K562 (cell line): ENCODE data around the gene DNAJB13. TPM values are rescaled to one million over a fixed set of nuclear protein-coding genes. Genes with fewer than 3 reads are reported as not detected.

Source experiments
- ARNT ChIP-seq, 2 experiments: fragments of 450-650 bp; IDR thresholded peaks; 2 replicates each; pipeline ENCODE4 v1.6.1; 2016; ENCODE audit warnings: mild to moderate bottlenecking in 1 of 2
- CBFB ChIP-seq: sonication (generic); formaldehyde crosslinking; IDR thresholded peaks from 2 replicates; pipeline ENCODE4 v1.4.0; 2020; ENCODE audit warnings: mild to moderate bottlenecking, missing genetic modification reagents
- E2F5 ChIP-seq: sonication (generic); formaldehyde crosslinking; IDR thresholded peaks from 2 replicates; pipeline ENCODE4 v1.8.0; 2022; ENCODE audit warnings: mild to moderate bottlenecking, missing genetic modification reagents
- HOMEZ ChIP-seq: fragments of 250-450 bp; sonication (Bioruptor Pico); IDR thresholded peaks from 2 replicates; pipeline ENCODE4 v1.4.0; 2020; ENCODE audit warnings: mild to moderate bottlenecking, moderate library complexity
- MLLT1 ChIP-seq, 2 experiments: fragments of 450-650 bp; IDR thresholded peaks; 2 replicates each; pipeline ENCODE4 v1.6.1; 2016
- NFRKB ChIP-seq: fragments of 450-650 bp; IDR thresholded peaks from 2 replicates; pipeline ENCODE4 v1.6.1; 2016; ENCODE audit warnings: low read depth
- OTX1 ChIP-seq: fragments of 450-650 bp; formaldehyde crosslinking; IDR thresholded peaks from 2 replicates; pipeline ENCODE4 v1.4.0; 2022; ENCODE audit warnings: mild to moderate bottlenecking
- PURB ChIP-seq: sonication (generic); formaldehyde crosslinking; IDR thresholded peaks from 2 replicates; pipeline ENCODE4 v1.9.0; 2021; ENCODE audit warnings: low read depth, mild to moderate bottlenecking, missing genetic modification reagents
- SPI1 ChIP-seq: IDR thresholded peaks from 2 replicates; pipeline ENCODE4 v1.6.1; 2011; ENCODE audit warnings: low read depth, low read length, control low read depth, borderline replicate concordance
- TAF9B ChIP-seq: fragments of 450-650 bp; IDR thresholded peaks from 2 replicates; pipeline ENCODE4 v1.6.1; 2018; ENCODE audit warnings: mild to moderate bottlenecking; ENCODE audit not compliant: partially characterized antibody
- TEAD1 ChIP-seq, 2 experiments: fragments of 450-650 bp in 1 of 2; sonication (generic) in 1 of 2; formaldehyde crosslinking; IDR thresholded peaks; 2 replicates each; pipeline versions ENCODE4 v1.4.0 to v1.8.0; 2020 to 2022; ENCODE audit warnings: mild to moderate bottlenecking in 2 of 2, missing genetic modification reagents in 1 of 2
- ZFPM2 ChIP-seq: fragments of 250-450 bp; sonication (Bioruptor Pico); IDR thresholded peaks from 2 replicates; pipeline ENCODE4 v1.5.1; 2022; ENCODE audit warnings: mild to moderate bottlenecking
- ZFX ChIP-seq: sonication (generic); formaldehyde crosslinking; IDR thresholded peaks from 2 replicates; pipeline ENCODE4 v1.8.0; 2022; ENCODE audit warnings: mild to moderate bottlenecking, missing genetic modification reagents, moderate library complexity
- ZHX1 ChIP-seq: fragments of 150-350 bp; conservative IDR thresholded peaks from 2 replicates; pipeline ENCODE4 v1.6.1; 2014; ENCODE audit warnings: low read length
- ZNF512 ChIP-seq: IDR thresholded peaks from 2 replicates; pipeline ENCODE4 v1.6.1; 2016; ENCODE audit warnings: missing genetic modification characterization, missing compliant biosample characterization
- ZNF655 ChIP-seq: fragments of 250-450 bp; sonication (Bioruptor Pico); IDR thresholded peaks from 2 replicates; pipeline ENCODE4 v1.5.0; 2021
- polyA plus RNA-seq, 8 experiments: library from polyadenylated mRNA; depleted of rRNA in 4 of 8; stranded (reverse) in 5 of 8; unstranded in 3 of 8; fragments of >200 nt; fragmentation: Nextera tagmentation in 2 of 8; fragmentation: Illumina TruSeq in 1 of 8; extraction: Ambion mirVana in 2 of 8; extraction: Trizol in 1 of 8; gene quantifications; 2 replicates each; pipeline versions ENCODE4 v1.2.1 to v1.2.3, GENCODE V29; 2011 to 2014; ENCODE audit warnings: inconsistent platforms in 1 of 8, missing spikeins in 1 of 8
- total RNA-seq, 7 experiments: library from RNA; depleted of rRNA in 6 of 7; stranded (reverse); fragments of >200 nt in 6 of 7; fragmentation: Illumina TruSeq in 2 of 7; extraction: Trizol in 2 of 7; gene quantifications; 2 replicates each; pipeline versions ENCODE4 v1.2.1 to v1.2.3, GENCODE V29; 2011 to 2021; ENCODE audit warnings: low replicate concordance in 1 of 7

The DNAJB13 gene
- total and polyA plus RNA-seq, 9 of the 15 experiments (the other 6 are each of a cell fraction or from before 2014, with no cell fraction given): 0.14 TPM; not detected in 8

GRCh38 chr11:73983741-73984538 lies 33.1 kb downstream of the DNAJB13 start (continued):
- no peak for TF ChIP-seq ZHX1
- TF ChIP-seq SPI1: peak; percentile 98
- no peak for TF ChIP-seq OTX1
- 0 out of 4 replicates have a peak, but pooled peaks have one; percentile 17 to 39 for TF ChIP-seq ARNT (IDR thresholded peaks at IDR 0.05)
- peak; percentile 65; the same call in 1 of the 2 replicates for TF ChIP-seq ZFX (CRISPR knock-in tag)
- TF ChIP-seq PURB (CRISPR knock-in tag): no peak
- no peak for TF ChIP-seq E2F5 (CRISPR knock-in tag)
- peak; percentile 96; the same call in 1 of the 2 replicates for TF ChIP-seq NFRKB
- peak; percentile 99 for TF ChIP-seq ZNF512
- 0 out of 2 replicates have a peak, but pooled peaks have one; percentile 39 for TF ChIP-seq CBFB (CRISPR knock-in tag)
- TF ChIP-seq HOMEZ (CRISPR knock-in tag): peak; percentile 6; the same call in 1 of the 2 replicates
- peak; percentile 88; the same call in 1 of the 2 replicates for TF ChIP-seq ZFPM2 (CRISPR knock-in tag)
- 0 out of 4 replicates have a peak, but pooled peaks of 1 of the 2 experiments have one; percentile 49 for TF ChIP-seq TEAD1 (CRISPR knock-in tag; IDR thresholded peaks at IDR 0.05)
- no peak for TF ChIP-seq ZNF655 (CRISPR knock-in tag)
- TF ChIP-seq MLLT1 (IDR thresholded peaks at IDR 0.05): peak in 1 of 2 experiments; percentile 62; a peak in 1 of 4 replicates
- TF ChIP-seq TAF9B: no peak
